Astrocyte of the spinal cord (primary cell): ENCODE results near the gene INSM2.
A peak's percentile ranks its signal among the peaks of the same experiment; 100 is the strongest.

Experiments used
- DNase-seq: peaks from one replicate; pipeline ENCODE4 v3.0.0; 2011; ENCODE audit warnings: low read depth, low spot score
- H3K4me3 ChIP-seq: 2 replicates; pipeline ENCODE4 v1.5.1; 2011; ENCODE audit warnings: low read depth, mild to moderate bottlenecking, low read length, moderate library complexity
- CTCF ChIP-seq: IDR thresholded peaks from 2 replicates; pipeline ENCODE4 v1.5.1; 2012; ENCODE audit warnings: low read depth, mild to moderate bottlenecking, low read length, inconsistent platforms
- in situ Hi-C: cut with HindIII; loops from 2 replicates; pipeline ENCODE4 v1.10.0; 2017; ENCODE audit warnings: low sequenced_read_pairs

INSM2 gene

GRCh38 chr14:35526962-35527361 is 7.0 kb upstream of the INSM2 start:
- DNase-seq = no peak
- TF ChIP-seq CTCF = no peak
- H3K4me3 ChIP-seq = no peak overlapping the region
- in situ Hi-C loops = no loop called here

DNA sequence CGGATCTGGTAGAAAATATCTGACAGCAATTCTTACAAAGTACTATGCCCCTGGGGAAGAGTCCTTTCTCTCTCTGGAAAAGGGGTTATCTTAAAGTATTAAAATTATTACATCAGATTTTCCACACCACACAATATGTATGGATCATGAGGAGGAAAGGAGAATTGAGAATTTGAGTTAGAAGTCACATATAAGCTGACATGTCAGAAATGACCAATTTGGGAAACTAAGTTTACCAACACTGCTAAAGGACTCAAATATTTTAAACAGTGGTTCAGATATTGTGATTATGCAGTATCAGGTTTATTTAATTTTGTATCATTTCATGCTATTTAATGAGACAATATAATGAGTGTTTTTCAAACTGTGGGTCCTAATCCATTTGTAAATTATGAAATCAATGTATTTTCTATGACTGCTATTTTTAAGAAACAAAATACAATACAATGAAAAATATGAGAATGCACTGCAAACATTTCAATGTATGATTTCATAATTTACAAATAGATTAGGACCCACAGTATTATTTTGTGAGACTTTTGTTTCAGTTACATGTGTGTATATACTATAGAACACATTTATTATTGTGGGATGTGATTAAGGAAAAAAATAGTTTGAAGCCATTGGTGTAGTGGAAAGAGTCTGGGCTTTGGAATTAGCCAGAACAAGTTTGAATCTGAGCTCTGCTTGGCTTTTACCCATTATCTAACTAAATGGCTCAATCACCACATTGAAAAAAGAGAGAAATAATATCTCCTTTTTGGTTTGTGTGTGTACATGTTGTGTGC is 1.8 kb upstream of the INSM2 start:
- no peak for DNase-seq
- no peak overlapping the region for H3K4me3 ChIP-seq
- no peak for TF ChIP-seq CTCF
- in situ Hi-C loops = no loop called here

DNA sequence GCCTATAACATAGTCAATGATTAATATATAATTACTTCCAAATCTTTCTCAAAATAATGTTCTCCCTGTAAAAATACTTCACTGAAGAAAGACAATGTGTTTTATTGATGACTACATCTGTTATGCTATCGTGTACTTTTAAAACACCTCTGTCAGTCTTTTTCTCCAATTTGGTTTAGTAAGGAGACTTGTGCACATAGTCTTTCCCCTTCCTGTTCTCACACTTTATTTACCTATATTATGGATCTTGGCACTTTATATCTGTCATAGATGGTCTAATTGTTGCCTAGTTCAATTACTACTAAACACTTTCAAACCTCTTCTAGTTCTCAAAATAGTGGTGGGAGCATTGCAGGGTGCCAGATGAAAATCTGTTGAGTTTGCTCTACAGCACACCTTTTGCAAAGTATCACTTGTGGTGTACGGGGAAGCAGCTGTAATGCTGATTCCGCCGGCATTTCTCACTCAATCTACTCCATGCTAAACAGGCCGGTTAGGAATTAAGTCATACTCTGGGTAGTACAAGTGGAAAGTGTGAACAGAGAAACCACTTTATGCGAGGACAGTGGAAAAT is 1.1 kb upstream of the INSM2 start:
- in situ Hi-C loops = no loop called here
- peak overlapping the region; percentile 47 for H3K4me3 ChIP-seq
- TF ChIP-seq CTCF = no peak
- DNase-seq = no peak

- in situ Hi-C loops = no loop called here
- H3K4me3 ChIP-seq = peak overlapping the region; percentile 47
- no peak for DNase-seq
- TF ChIP-seq CTCF = peak; percentile 11
Observed at GRCh38 chr14:35534208-35534872, 376 bp downstream of the INSM2 start.

DNA sequence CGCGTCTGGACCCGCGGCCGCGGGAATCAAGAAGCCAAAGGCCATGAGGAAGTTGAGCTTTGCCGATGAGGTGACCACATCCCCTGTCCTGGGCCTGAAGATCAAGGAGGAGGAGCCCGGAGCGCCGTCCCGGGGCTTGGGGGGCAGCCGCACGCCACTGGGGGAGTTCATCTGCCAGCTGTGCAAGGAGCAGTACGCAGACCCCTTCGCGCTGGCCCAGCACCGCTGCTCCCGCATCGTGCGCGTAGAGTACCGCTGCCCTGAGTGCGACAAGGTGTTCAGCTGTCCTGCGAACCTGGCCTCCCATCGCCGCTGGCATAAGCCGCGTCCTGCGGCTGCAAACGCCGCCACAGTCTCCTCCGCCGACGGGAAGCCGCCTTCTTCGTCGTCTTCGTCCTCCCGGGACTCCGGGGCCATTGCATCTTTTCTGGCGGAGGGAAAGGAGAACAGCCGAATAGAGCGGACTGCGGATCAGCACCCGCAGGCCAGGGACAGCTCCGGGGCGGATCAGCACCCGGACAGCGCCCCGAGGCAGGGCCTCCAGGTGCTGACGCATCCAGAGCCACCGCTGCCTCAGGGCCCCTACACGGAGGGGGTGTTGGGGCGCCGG is 1.0 kb downstream of the INSM2 start:
- no peak for TF ChIP-seq CTCF
- DNase-seq = peak; percentile 63
- in situ Hi-C loops = no loop called here
- H3K4me3 ChIP-seq = peak overlapping the region; percentile 27

- H3K4me3 ChIP-seq = peak overlapping the region; percentile 27
- no peak for DNase-seq
- no peak for TF ChIP-seq CTCF
- in situ Hi-C loops = no loop called here
Observed at GRCh38 chr14:35535483-35536112, 1.6 kb downstream of the INSM2 start.
